OCI-LY3 (cell line): ENCODE data around the gene HS6ST1.

Experiments
- CTCF ChIP-seq: fragments of 200-600, 300-600 bp; sonication (generic); IDR thresholded peaks from 2 replicates; pipeline ENCODE4 v1.5.1; 2014; ENCODE audit warnings: antibody characterized with exemption, low read length, low read depth
- EZH2phosphoT487 ChIP-seq: fragments of 200-600 bp; shearing (Covaris generic); IDR thresholded peaks from 2 replicates; pipeline ENCODE4 v1.6.1; 2018; ENCODE audit warnings: antibody characterized with exemption, mixed run types, low read depth

DNA sequence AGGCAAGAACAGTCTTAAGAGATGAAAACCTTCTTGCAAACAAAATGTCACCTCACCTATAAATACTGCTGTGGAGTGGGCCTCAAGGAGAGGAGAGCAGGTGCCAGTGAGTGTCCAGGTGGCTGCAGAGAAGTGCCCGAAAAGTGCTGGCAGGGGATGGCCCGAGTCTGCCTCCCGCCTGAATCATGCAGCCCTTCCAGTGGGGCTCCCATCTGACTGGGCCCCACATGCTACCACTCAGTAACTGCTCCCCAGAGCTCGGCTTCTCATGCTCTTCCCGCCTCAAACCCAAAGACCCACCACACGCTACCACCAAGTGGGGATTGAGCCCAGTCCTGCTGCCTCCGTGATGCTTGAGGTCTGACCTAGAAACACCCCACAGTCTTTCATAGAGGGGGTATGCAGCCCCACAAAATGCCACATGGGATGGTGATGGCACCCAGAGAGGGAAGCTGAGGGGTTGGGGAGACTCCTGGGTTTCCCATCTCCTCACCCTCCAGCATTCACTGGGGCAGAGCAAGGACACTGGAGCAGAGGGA lies 7.4 kb downstream of the HS6ST1 start:
- no peak for TF ChIP-seq CTCF
- TF ChIP-seq EZH2phosphoT487: no peak
